Measurements from ENCODE around the gene IGF2BP2. TPM values are rescaled to one million over a fixed set of nuclear protein-coding genes. Genes with fewer than 3 reads are reported as not detected.

IGF2BP2 gene
- total and polyA plus RNA-seq, 2 of the 4 experiments (the other 2 are of a cell fraction) = 23.4 to 88.2 TPM

DNA sequence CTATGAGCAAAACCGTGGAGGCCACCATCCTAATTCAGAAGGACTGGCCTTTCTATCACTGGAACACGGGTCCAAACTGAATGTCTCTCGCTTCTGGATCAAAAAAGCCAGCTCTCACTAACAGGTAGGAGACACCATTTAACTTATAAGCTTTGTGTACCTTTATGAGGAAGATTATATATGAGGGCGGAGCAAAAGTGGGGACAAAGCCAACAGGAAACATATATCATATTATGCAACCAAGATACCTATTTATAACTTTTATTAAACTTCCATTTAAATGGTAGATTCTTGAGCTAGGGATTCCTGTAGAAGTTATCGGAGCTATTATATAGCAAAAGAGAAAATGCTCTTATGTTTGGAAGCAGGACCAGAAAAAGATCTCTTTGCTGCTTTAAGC is 78.4 kb downstream of the IGF2BP2 start:
- in situ Hi-C loops (cut with MboI; ENCODE audit: low sequenced_read_pairs) (no loop called here), dilution Hi-C loops (cut with HindIII; ENCODE audit: low sequenced_read_pairs, unreplicated experiment) (no loop called here), intact Hi-C loops (cut with micrococcal nuclease) (no loop called here)
- Histone ChIP-seq H2BK15ac (ENCODE audit: low read depth, low read length) (no peak overlapping the region), H2BK5ac (ENCODE audit: low read depth, low read length, poor library complexity, severe bottlenecking) (no peak overlapping the region), H3K23ac (ENCODE audit: low read depth, low read length) (no peak overlapping the region), H3K4me2 (ENCODE audit: low read depth, low read length) (no peak overlapping the region), H3K4me1 (ENCODE audit: control insufficient read depth, insufficient read depth, low read length) (peaks cover 12% of the 10 kb centered on the region), H3K27me3 (ENCODE audit: control insufficient read depth, insufficient read depth, low read length) (no peaks in the 10 kb centered on the region), H2AK5ac (ENCODE audit: low read depth, low read length) (no peak overlapping the region), H4K5ac (ENCODE audit: low read depth, low read length) (no peak overlapping the region), H3K4me3 (ENCODE audit: insufficient read depth, low read depth, low read length) (no peak overlapping the region), H3K36me3 (ENCODE audit: control insufficient read depth, insufficient read depth, low read length) (peaks cover 3% of the 10 kb centered on the region), H4K8ac (ENCODE audit: low read depth in 2 of 2, low read length in 2 of 2) (no peak overlapping the region), H4K20me1 (ENCODE audit: insufficient read depth, low read length) (peaks cover 79% of the 10 kb centered on the region), H2AK9ac (replicated peaks; ENCODE audit: low read depth, low read length, poor library complexity) (no peak overlapping the region), H2AFZ (replicated peaks; ENCODE audit: low read length, poor library complexity) (no peak overlapping the region), H3K18ac (ENCODE audit: low read depth, low read length) (no peak overlapping the region), H3K9me3 (ENCODE audit: control insufficient read depth, insufficient read depth, low read length) (no peaks in the 10 kb centered on the region), H3K27ac (ENCODE audit: insufficient read depth, low read length) (no peak overlapping the region), H3K79me1 (ENCODE audit: low read depth in 1 of 2, low read length in 2 of 2) (peaks cover 6 to 72% of the 10 kb centered on the region in 2 experiments; a peak in 3 of 4 replicates), H3K14ac (replicated peaks; ENCODE audit: low read depth, low read length) (peak overlapping the region; percentile 4; the same call in 1 of the 2 replicates), H2BK120ac (ENCODE audit: low read depth, low read length) (no peak overlapping the region), H3K56ac (ENCODE audit: extremely low read depth, insufficient read depth, low read length) (no peak overlapping the region), H3K9ac (ENCODE audit: low read depth, low read length) (no peak overlapping the region), H3K4ac (ENCODE audit: low read depth, low read length) (peak overlapping the region; percentile 14; the same call in 1 of the 2 replicates), H3K9me1 (ENCODE audit: insufficient read depth, low read length) (peaks cover 13% of the 10 kb centered on the region), H4K91ac (ENCODE audit: insufficient read depth, low read depth, low read length) (no peak overlapping the region), H2BK20ac (ENCODE audit: low read depth, low read length) (no peak overlapping the region)
- no CpG with 5 or more reads among the region's 5 CpGs for WGBS, 2 experiments (ENCODE audit: extremely low coverage in 2 of 2, insufficient read length in 1 of 2)
- ATAC-seq (ENCODE audit: low read depth) (no peak), DNase-seq (no peak)
- no TSS peak for BruUV-seq (replicated peaks)
- ChIA-PET POLR2A (ENCODE audit: unreplicated experiment) (no interaction called here), CTCF (interaction anchor here (1.4 kb wide), 1 partner anchor 22 kb away, joined by 4 read pairs; no protein-coding TSS in a partner anchor)
- TF ChIP-seq FOS (IDR thresholded peaks at IDR 0.05; ENCODE audit: low read depth, low read length) (no peak), NFE2L2 (IDR thresholded peaks at IDR 0.05; ENCODE audit: low read depth, low read length) (no peak), RFX5 (IDR thresholded peaks at IDR 0.05; ENCODE audit: low read depth, low read length) (no peak), SMC3 (IDR thresholded peaks at IDR 0.05; ENCODE audit: low read depth, low read length) (no peak), RCOR1 (IDR thresholded peaks at IDR 0.05; ENCODE audit: insufficient replicate concordance, low read length) (no peak), BHLHE40 (IDR thresholded peaks at IDR 0.05; ENCODE audit: low read depth, low read length) (no peak), CHD1 (IDR thresholded peaks at IDR 0.05; ENCODE audit: low read depth, low read length) (no peak), CTCF (conservative IDR thresholded peaks at IDR 0.05; ENCODE audit: low read depth, low read length) (no peak), MAZ (IDR thresholded peaks at IDR 0.05; ENCODE audit: borderline replicate concordance, low read depth, low read length) (no peak), MXI1 (IDR thresholded peaks at IDR 0.05; ENCODE audit: borderline replicate concordance, low read depth, low read length) (no peak), CEBPB (IDR thresholded peaks at IDR 0.05; ENCODE audit: low read depth, low read length) (no peak), MAFK (IDR thresholded peaks at IDR 0.05; ENCODE audit: low read depth, low read length) (no peak)
- TF ChIP-seq, protein P1, sequence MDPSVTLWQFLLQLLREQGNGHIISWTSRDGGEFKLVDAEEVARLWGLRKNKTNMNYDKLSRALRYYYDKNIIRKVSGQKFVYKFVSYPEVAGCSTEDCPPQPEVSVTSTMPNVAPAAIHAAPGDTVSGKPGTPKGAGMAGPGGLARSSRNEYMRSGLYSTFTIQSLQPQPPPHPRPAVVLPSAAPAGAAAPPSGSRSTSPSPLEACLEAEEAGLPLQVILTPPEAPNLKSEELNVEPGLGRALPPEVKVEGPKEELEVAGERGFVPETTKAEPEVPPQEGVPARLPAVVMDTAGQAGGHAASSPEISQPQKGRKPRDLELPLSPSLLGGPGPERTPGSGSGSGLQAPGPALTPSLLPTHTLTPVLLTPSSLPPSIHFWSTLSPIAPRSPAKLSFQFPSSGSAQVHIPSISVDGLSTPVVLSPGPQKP (IDR thresholded peaks at IDR 0.05; ENCODE audit: borderline replicate concordance, low read depth, low read length) = no peak
